ENCODE data around the gene SNRNP25. TPM values are rescaled to one million over a fixed set of nuclear protein-coding genes. Genes with fewer than 3 reads are reported as not detected.
"Not testable (repeated sequence)": the region's sequence is repeated elsewhere in the genome, so short reads cannot be mapped to it uniquely, and the experiment has no call there.

The SNRNP25 gene
- total and polyA plus RNA-seq, 2 donors from 2014 or later: 14.7 to 60.3 TPM

DNA sequence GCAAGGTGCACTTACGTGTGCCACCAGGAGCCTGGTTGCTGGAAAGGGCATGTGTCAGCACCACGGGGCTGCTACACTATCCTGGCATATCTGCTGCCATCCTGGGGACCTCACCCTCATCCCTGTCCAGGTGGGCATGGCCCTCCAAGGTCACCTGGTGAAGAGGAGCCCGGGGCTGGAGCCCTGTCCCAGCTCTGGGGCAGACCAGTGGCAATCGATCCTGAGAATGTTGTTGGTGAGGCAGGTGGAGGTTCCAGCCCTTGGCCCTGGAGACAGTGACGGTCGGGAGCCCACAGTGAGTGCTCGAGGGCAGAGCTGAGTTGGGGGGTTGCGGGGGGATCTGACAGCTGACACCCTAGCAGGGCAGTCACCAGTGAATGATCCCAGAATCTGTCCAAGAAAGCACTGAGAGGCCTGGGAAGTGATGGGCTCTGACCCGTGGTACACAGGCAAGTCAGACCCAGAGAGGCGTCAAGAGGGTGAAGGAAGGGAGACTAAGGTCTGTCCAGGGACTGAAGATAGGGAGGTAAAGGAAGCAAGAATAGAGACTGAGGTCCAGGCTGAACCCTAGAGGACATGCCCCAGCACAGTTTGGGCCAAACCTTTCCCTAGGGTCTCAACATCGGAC is 17.8 kb upstream of the SNRNP25 start:
- no peak for FAIRE-seq
- H3K27me3 ChIP-seq (ENCODE audit: control insufficient read depth, insufficient read depth, low read length): no peaks in the 10 kb centered on the region
- no peak for DNase-seq
- H3K9ac ChIP-seq (ENCODE audit: low read length in 3 of 3): no peak overlapping the region
- no peaks in the 10 kb centered on the region for H3K9me3 ChIP-seq (ENCODE audit: control insufficient read depth in 2 of 3, insufficient read depth in 1 of 3, low read length in 3 of 3)
- H3K36me3 ChIP-seq (ENCODE audit: control insufficient read depth in 2 of 3, insufficient read depth in 3 of 3, low read length in 3 of 3): no peaks in the 10 kb centered on the region
- no peak overlapping the region for H3K4me3 ChIP-seq (ENCODE audit: low read length in 3 of 3)
- TF ChIP-seq, protein P1, sequence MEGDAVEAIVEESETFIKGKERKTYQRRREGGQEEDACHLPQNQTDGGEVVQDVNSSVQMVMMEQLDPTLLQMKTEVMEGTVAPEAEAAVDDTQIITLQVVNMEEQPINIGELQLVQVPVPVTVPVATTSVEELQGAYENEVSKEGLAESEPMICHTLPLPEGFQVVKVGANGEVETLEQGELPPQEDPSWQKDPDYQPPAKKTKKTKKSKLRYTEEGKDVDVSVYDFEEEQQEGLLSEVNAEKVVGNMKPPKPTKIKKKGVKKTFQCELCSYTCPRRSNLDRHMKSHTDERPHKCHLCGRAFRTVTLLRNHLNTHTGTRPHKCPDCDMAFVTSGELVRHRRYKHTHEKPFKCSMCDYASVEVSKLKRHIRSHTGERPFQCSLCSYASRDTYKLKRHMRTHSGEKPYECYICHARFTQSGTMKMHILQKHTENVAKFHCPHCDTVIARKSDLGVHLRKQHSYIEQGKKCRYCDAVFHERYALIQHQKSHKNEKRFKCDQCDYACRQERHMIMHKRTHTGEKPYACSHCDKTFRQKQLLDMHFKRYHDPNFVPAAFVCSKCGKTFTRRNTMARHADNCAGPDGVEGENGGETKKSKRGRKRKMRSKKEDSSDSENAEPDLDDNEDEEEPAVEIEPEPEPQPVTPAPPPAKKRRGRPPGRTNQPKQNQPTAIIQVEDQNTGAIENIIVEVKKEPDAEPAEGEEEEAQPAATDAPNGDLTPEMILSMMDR (IDR thresholded peaks at IDR 0.05; ENCODE audit: borderline replicate concordance, extremely low read depth, insufficient read depth): no peak
- no peaks in the 10 kb centered on the region for H3K4me1 ChIP-seq (ENCODE audit: control insufficient read depth in 2 of 3, insufficient read depth in 2 of 3, low read depth in 1 of 3, low read length in 3 of 3)
- intact Hi-C loops (cut with DNase I): no loop called here
- H3K27ac ChIP-seq (ENCODE audit: low read depth in 2 of 2, low read length in 2 of 2): no peak overlapping the region

GRCh38 chr16:36336-36984 is 17.2 kb upstream of the SNRNP25 start:
- H3K9ac ChIP-seq (ENCODE audit: low read length in 3 of 3): no peak overlapping the region
- H3K4me3 ChIP-seq (ENCODE audit: low read length in 3 of 3): no peak overlapping the region
- no peak overlapping the region for H3K27ac ChIP-seq (ENCODE audit: low read depth in 2 of 2, low read length in 2 of 2)
- H3K9me3 ChIP-seq (ENCODE audit: control insufficient read depth in 2 of 3, insufficient read depth in 1 of 3, low read length in 3 of 3): no peaks in the 10 kb centered on the region
- DNase-seq (peak in 1 of 5 donors; percentile 28), FAIRE-seq (no peak)
- no peaks in the 10 kb centered on the region for H3K27me3 ChIP-seq (ENCODE audit: control insufficient read depth, insufficient read depth, low read length)
- TF ChIP-seq, protein P1 (IDR thresholded peaks at IDR 0.05; ENCODE audit: borderline replicate concordance, extremely low read depth, insufficient read depth): no peak
- H3K4me1 ChIP-seq (ENCODE audit: control insufficient read depth in 2 of 3, insufficient read depth in 2 of 3, low read depth in 1 of 3, low read length in 3 of 3): no peaks in the 10 kb centered on the region
- intact Hi-C loops (cut with DNase I): no loop called here
- no peaks in the 10 kb centered on the region for H3K36me3 ChIP-seq (ENCODE audit: control insufficient read depth in 2 of 3, insufficient read depth in 3 of 3, low read length in 3 of 3)

DNA sequence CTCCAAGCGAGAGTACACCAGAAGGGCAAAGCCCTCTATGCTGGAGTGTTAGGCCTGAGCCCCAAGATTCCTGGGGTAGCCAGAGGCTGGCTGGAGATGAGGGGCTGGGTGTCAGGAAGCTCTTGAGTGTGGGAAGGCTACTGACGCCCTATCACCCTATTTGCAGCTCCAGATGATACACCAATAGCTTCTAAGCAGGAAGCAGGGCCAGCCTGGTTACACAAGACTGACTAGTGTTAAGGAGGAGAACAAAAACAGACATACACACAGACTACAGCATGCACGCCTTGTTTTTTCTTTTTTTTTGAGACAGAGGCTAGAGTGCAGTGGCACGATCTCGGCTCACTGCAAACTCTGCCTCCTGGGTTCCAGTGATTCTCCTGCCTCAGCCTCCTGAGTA is 16.1 kb upstream of the SNRNP25 start:
- no peak overlapping the region for H3K9ac ChIP-seq (ENCODE audit: low read length in 3 of 3)
- no peak for FAIRE-seq
- intact Hi-C loops (cut with DNase I): no loop called here
- H3K9me3 ChIP-seq (ENCODE audit: control insufficient read depth in 2 of 3, insufficient read depth in 1 of 3, low read length in 3 of 3): no peaks in the 10 kb centered on the region
- no peak for DNase-seq
- H3K4me3 ChIP-seq (ENCODE audit: low read length in 3 of 3): no peak overlapping the region
- H3K36me3 ChIP-seq (ENCODE audit: control insufficient read depth in 2 of 3, insufficient read depth in 3 of 3, low read length in 3 of 3): no peaks in the 10 kb centered on the region
- H3K27ac ChIP-seq (ENCODE audit: low read depth in 2 of 2, low read length in 2 of 2): no peak overlapping the region
- TF ChIP-seq, protein P1 (IDR thresholded peaks at IDR 0.05; ENCODE audit: borderline replicate concordance, extremely low read depth, insufficient read depth): no peak
- H3K27me3 ChIP-seq (ENCODE audit: control insufficient read depth, insufficient read depth, low read length): no peaks in the 10 kb centered on the region
- H3K4me1 ChIP-seq (ENCODE audit: control insufficient read depth in 2 of 3, insufficient read depth in 2 of 3, low read depth in 1 of 3, low read length in 3 of 3): no peaks in the 10 kb centered on the region

DNA sequence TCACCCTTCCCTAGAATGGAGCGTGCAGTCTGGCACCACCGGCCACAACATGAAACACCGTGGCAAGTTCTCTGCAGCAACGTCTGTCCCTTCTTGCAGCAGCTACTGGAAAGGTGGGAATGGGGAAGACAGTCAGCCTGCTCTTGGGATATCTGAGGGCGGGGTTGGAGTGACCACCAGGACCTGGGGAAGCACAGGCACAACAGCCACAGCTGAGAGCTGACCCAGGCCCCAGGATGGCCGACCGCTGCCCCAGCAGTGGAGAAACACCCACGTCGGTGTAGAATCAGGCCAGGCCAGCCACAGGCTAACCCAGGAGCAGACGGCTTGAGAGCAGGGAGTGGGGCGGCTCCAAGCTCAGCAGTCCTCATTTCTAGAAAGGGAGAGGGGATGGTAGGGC is 15.4 kb upstream of the SNRNP25 start:
- H3K36me3 ChIP-seq (ENCODE audit: control insufficient read depth in 2 of 3, insufficient read depth in 3 of 3, low read length in 3 of 3); H3K27ac ChIP-seq (ENCODE audit: low read depth in 2 of 2, low read length in 2 of 2); DNase-seq; H3K4me3 ChIP-seq (ENCODE audit: low read length in 3 of 3); H3K9me3 ChIP-seq (ENCODE audit: control insufficient read depth in 2 of 3, insufficient read depth in 1 of 3, low read length in 3 of 3); H3K9ac ChIP-seq (ENCODE audit: low read length in 3 of 3); H3K4me1 ChIP-seq (ENCODE audit: control insufficient read depth in 2 of 3, insufficient read depth in 2 of 3, low read depth in 1 of 3, low read length in 3 of 3); intact Hi-C loops (cut with DNase I); FAIRE-seq; H3K27me3 ChIP-seq (ENCODE audit: control insufficient read depth, insufficient read depth, low read length): not testable (repeated sequence)
